GM19035 (cell line): ENCODE measurements around the gene TMEM109.

Experiments used
- ATAC-seq: cut with Tn5 transposase; IDR thresholded peaks from one replicate; pipeline ENCODE4 v1.9.1; 2021; ENCODE audit not compliant: unreplicated experiment

Gene TMEM109

DNA sequence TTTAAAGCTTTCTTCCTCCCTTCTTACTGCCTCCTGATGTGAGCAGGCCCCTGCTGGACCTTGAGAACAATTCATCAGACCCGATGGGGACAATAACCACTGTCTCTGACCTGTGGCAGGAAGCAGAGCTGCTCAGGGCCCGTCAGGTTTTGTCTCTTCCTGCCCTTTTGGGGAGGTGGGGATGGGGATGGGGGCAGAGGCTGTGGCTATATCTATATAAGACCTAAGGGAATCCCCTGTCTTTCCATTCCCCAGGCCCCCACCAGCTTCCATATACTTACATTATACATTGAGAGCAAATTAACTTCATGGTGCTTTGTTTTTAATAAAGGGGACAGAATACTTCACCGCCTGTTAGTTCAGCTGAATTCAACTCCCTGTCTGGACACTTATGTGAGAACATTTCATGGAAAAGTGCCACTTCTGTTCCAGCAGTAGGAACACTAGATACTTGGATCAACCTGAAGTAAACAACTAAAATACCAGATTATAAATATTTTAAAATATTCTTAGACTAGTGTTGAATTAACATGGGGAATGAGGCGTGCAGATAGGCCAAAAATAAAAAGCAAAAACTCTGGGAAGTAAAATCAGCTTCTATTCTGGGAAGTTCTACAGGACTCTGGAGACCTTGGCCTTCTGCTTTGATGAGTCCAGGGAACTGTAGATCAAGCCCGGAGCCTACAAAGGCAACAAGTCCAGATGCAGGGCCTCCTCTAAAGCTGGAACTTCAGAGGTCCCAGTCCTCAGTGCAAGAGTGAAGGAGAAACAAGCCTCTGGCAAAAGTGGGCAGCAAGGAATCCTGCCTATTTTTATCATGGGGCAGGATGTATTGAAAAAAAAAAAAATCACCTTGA lies 35.5 kb upstream of the TMEM109 start:
- no peak for ATAC-seq

DNA sequence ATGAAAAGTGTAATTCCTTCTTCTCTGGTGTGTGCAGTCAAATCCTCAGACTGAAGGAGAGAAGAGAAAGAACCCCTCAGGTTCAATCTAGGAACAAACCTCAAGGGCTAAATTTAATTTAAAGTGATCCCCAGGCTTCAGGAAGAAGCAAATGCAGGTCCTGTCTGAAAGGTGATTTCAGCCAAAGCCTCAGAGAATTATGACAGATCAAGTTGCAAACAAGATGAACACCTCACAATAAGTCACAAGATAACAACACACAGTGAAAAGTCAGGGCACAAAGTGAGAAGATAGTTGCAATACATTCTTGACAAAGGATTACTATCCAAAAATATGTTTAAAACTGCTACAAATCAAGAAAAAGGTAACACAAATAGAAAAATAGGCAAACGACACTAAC lies 34.9 kb upstream of the TMEM109 start:
- ATAC-seq = no peak

DNA sequence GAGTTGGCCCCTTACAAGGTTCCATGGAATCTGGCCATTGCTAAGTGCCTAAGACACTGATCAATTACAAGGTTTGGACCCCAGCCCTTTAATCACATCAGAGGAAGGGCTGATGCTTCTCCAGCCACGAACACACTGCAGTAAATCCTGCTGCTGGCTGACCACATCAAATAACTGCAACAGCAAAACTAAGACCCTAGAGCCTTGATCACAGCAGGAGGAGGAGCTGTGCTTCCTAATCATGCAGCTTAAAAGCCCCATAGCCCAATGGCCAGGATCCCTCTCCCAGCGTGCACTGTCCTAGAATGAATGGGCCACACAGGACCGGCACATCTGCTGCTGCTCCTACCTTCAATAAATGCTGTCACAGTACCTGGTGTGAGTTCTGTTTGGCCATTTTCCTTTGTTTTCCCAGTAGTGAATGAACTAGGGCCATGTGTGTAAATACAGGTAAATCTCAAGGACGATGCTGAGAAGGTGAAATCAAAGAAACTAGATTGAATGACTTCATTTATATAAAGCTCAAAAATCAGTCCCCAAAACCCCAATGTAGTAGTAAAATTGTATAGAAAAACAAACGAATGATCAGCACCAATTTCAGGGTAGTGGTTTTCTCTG lies 33.9 kb upstream of the TMEM109 start:
- no peak for ATAC-seq

DNA sequence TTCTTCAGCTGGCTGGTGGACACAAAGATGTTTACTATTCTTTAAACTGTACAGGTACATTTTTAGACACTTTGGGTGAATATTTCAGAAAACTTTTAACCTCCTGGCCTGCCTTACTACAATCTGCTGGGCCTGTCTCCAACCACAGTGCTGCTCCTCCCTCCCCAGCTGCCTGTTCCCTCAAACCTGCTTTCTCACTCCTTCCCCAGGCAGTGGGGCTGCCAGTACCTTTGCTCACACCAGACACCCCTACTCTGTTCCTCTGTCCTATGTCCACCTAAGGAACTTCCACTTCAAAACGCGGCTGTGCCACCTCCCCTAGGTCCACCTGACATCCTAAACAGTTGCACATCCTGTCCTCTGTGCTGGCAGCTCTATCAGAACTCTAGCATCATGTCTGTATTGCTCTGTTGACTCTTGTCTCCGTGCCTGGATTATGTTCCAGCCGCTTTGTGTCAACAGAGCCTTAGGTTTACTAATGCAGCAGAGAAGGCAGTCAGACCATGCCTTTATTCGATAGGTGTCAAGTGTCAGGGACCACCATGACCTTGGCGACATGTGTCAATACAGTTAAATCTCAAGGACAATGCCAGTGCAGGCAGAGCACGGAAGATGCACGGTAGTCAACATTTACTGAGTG lies 33.2 kb upstream of the TMEM109 start:
- no peak for ATAC-seq

DNA sequence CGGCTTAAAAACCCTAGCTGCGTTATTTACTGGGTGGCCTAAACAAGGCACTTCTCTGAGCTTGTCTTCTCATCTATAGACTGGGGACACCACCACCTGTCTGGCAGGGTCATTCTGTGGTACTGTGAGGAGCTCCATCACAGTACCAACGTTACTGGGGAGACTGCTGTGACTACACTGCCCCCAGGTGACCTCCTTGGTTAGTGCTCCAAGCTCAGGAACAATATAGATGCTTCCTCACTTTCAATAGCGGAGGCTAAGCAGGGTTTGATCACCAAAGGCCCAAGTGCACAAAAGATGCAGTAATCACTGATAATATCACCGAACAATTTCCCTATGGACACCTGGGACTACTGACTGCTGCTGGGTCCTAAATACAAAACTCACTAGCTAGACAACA lies 26.4 kb upstream of the TMEM109 start:
- ATAC-seq = no peak

DNA sequence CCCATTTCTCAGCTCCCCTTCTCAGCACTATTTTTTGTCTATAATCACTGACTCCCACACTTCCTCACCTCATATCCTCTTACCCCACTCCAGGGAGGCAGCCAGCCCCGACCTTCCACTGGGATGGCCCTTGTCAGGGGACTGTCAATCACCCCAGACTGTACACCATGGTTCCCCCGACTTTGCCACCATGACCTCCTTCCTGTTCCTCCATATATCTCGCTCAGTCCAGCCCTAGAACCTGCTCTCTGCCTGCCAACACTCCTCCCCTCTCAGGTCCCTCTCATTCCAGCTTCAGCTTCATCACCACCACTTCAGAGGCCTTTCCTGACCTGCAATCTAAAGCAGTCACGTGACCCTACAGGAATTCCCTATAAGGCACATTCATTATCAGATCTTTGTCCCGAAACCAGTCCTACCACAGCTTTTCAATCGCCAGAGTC lies 24.1 kb upstream of the TMEM109 start:
- ATAC-seq = no peak

DNA sequence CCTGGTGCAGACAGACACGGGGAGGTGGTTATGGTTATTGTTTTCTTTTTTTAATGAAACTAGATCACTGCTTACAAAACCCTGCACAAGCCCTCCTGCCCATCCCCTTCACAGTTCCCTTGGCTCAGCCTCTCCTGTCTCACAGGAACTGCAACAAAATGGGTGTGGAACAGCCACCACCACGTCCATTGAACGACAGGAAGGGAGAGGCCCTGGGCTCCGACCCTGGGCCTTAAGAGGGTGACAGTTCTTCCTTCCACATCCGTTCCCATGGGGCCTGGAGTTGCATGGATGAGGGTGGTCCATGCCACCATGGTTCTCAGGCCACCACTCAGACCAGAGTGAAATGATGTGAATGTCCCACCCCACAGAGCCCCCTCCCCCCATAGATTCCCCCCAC lies 23.3 kb upstream of the TMEM109 start:
- no peak for ATAC-seq

DNA sequence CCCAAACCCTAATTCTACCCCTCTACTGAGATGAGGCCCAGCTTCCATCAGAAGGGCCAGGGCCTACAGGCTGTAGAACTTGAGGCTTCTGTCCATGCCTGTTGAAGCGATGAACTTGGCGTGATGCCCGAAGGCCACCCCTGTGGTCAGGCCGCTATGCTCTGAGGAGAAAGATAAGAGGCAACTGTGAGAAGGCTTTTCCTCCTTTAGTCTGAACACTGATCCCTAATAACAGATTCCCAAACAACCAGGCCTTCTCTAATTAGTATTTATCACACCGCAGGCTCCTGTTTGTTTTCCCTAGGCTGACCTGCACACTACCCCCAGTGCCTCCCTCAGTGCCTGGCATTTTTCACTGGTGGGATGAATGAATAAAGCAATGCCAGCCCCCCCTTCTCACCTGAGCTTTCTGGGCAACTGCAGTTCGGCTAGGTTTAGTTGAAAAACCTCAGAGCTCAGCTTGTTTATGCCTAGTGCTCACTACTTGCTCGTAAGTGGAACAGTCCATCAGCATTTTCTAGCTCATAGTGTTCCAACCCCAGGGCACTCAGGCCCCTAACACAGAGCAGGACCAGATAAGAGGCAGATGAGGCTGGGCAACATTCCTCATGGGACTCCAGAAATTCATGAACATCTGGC lies 22.7 kb upstream of the TMEM109 start:
- ATAC-seq = no peak

DNA sequence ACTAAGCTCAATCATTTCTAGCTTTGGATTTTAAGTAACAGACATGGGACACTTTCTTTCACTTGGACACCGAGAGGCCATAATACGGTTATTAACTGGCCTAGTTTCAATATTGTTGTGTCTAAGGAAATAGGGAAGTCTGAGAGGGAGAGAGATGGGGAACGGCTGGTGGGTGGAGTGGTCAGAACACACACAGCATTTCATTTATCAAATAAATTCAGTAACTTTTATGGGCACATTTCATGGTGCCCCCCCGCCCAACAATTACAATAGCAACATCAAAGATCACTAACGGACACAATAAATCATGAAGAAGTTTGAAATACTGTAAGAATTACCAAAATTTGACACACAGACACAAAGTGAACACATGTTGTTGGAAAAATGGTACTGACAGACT lies 18.3 kb upstream of the TMEM109 start:
- no peak for ATAC-seq

DNA sequence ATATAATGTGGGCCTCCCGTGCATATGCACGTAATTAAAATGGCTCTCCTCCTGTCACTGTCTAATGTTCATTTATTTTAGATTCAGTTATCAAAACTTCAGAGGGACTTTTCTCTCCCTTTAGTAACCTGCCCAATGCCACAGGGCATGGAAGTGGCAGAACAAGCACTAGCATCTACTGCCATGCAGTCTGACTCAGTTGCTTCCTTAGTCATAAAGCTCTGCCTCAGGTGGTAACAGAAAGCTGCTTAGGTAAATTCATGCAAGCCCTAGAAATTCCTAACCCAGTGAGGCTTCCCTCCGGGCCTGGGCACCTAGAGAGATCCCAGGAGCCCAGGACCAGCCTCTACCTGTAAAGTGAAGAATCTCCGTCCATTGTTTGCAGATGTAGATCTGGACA lies 16.5 kb upstream of the TMEM109 start:
- no peak for ATAC-seq

DNA sequence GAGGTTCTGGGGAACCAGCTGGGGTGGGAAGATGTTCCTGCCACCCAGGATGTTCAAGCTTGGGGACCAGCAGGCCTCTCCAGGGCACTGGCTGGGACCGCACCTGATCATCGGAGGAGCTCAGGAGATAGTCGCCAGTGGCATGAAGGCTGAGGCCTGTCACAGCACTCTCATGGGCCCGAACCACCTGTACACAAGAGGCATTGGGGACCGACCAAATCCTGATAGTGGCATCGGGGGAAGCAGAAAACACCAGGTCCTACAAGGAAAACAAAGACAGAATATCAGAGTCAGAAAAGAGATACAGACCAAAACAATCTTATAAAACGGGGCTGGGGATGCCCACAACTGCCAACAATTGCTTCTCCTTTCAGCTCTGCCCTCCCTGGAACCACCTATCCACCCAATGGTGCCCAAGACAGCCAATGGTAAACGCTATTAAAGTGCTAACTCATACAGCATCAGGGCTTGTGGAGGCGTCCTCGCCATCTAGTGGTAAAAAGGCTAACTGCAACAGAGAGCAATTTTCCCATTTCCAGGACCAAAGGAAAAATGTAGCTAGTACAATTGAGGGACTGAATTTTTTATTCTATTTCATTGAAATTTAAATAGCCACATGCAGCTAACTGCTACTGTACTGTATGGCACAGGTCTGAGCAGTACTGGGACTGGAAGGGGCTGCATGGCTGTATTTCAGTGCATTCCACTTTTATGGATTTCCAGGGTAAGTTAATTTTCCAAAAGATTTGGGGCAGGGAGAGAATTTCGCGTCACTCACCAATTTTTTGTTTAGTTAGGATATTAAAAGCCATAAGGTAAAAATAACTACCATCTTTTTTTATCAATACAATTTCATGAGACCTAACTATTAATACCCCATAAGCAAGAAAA lies 14.7 kb upstream of the TMEM109 start:
- no peak for ATAC-seq

DNA sequence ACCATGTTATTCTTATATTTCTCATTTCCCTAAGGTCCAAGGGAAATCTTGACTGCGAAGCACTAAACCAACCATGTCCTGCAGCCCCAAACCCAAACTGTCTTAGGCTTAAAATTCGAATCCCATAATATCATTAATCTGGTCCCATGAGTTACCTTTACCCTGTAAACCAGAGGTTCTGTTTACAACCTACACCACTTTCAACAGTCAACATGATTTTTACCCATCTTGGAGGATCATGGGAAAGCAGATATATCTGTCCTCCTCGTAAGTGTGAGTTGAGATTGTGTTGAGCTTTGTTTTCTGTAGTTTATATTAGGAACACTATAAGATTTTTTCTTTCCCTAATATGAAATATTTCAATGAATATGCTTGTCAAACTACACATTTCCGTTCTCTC lies 14.0 kb upstream of the TMEM109 start:
- ATAC-seq = no peak

DNA sequence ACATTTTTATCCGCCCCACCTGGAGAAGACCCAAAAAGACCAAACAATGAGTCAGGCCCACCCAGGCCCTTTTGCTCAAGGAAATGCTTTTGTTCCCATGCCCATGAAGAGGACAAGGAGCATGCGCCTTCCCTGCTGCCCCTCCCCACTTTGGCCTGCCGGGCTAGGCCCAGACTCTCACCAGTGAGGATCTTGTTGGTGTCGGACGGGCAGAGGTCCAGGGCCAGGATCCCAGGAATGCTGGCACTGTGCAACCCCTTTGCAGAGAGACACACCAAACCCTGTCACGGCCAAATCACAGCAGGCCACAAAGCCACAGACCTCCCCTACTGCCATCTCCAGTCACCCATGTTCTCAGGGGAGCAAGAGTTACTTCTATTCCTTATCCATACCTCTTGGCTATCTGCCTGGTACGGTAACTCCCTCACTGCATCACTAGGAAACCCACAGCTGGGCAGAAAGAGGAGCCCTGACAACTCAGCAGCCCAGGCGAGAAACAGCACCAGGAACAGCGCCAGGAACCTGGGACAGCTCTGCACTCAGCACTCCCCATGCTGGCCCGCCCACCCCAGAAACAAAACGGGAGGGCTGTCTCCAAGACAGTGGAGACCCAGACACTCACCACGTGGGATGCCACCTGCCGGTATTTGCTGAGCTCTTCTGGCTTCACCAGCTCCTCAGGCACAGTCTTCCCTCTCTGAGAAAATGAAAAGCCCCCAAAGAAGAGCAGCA lies 13.1 kb upstream of the TMEM109 start:
- ATAC-seq = no peak

DNA sequence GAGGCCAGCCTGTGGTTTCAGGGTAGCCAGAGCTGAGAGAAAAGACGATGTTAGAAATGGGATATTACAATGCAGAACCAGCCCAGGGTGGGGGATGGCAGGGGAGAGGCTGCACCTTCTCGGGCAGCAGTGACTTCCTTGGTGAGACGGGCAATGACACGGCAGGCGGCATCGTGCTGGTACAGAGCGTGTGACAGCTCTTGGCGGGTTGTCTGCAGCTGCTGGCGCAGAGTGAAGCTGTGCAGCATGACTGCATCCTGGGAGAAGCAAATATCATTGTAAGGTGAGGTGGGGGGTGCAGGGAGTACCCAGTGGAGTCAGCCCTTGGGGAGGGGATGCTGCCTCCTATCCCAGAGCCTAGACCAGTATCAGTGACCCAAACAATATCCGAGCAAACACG lies 11.3 kb upstream of the TMEM109 start:
- ATAC-seq = no peak

DNA sequence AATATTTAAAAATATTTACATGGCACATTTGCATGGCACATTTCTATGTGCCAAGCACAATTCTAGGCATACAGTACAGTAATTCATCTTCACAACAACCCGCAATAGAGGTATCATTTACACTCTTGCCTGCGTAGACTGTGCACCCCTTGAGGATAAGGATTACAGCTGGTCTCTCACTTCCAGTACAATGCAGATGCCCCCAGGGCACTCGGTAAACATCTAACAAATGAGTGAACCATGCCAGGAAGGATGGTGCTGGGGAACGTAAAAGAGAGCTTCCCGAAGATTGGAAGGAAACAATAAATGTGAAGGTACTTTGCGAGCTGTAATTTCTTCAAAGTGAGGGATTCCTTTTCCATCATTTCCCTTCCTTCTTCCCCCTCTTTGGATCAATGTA lies 8.9 kb upstream of the TMEM109 start:
- ATAC-seq = no peak

DNA sequence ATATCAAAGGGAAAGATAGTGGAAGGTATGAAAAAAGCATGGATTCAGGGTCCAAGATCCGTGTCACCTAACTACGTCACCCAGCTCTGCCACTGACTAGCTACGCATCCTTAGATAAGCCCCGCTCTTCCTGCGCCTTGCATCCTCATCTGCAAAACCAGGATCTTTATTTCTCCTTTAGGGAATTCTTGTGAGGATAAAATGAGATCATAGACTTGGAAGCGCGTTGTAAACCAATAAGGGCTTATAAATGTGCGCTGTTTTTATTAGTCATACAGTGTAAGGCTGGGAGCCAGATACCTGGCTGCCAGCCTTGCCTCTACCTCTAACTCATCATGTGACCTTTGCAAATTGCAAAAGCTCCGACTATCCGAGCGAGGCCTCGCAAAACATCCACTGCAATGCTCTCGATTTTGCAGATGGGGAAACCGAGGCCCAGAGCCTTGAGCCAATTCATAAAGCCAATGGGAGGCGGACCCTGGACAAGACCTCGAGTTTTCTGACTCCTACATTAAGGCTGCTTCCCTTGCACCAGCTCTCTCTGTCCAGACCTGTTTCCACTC lies 8.3 kb upstream of the TMEM109 start:
- no peak for ATAC-seq

DNA sequence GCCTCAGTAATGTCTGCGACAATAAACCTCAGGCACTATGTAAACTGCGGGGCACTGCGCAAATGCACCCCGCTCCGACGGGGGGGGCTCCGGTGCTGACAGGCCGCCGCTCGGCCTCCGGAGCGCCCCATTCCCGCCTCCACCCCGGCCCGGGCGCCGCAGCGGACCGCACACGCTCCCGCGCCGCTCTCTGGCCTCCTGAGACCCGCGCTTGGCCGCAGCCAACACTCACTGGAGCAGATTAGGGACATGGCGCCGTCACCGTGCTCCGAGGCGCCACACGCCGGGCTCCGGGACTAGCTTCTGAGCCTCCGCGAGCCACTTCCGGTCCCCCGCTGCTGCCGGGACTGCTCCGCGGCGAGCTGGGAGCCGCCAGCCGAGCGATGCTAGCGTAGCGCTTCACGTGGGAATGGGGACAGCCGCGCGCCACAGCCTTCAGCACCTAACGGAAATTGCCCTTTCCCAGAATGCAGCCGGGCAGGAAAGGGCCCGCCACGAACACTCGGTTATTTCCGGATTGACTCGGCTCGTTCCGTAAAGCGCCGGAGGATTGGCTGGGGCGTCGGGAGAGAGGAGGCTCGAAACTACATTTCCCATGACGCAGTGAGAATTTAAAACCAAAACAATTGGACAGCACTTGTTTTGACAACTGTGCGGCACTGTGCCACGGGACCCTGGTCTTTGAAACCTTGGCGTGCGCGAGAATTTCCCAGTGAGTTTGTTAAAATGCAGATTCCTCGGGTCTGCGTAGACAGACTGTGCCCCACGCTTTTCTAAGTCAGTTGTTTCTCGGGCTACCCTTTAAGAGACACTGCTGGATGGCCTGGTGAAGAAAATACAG lies 7.6 kb upstream of the TMEM109 start, which contains the start of gene PRPF19:
Gene PRPF19 (minus strand): TSS at position 454 of the 841 bp plus-strand sequence. CDS start 203 bp downstream, at position 251.
- peak; percentile 80 for ATAC-seq

DNA sequence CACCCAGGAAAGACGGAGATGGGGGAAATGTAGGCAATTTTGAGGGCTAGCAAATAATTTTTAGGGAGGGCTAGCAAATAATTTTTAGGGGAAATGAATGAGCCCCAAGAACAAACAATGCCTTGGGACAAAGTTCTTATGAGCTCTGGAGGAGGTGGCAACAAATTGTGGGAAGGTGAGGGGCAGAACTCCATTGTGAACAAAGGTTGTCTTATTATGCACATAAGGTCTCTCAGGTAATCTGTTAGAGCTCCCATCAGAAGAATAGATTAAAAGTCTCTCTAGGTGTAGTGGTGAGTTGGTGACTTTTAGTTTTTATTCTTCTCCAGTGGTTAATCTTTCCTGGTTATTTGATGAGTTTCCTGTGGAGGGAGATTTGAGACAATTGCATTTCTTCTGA lies 5.2 kb upstream of the TMEM109 start:
- ATAC-seq = no peak
